Esophagus (tissue), 2 donors: ENCODE measurements around the gene TMEM151B. TPM values are rescaled to one million over a fixed set of nuclear protein-coding genes. Genes with fewer than 3 reads are reported as not detected.
A peak's percentile ranks its signal among the peaks of the same experiment; 100 is the strongest.

Source experiments
- H3K27ac ChIP-seq, 2 donors: one replicate each; pipeline ENCODE4 v1.5.1; 2013; ENCODE audit warnings: low read depth in 2 of 2, mild to moderate bottlenecking in 2 of 2, inconsistent platforms in 1 of 2, low read length in 1 of 2, moderate library complexity in 1 of 2
- H3K27me3 ChIP-seq, 2 donors: one replicate each; pipeline ENCODE4 v1.6.1; 2013; ENCODE audit warnings: low read length in 2 of 2, control low read depth in 1 of 2, mild to moderate bottlenecking in 1 of 2; ENCODE audit not compliant: insufficient read depth in 2 of 2, control insufficient read depth in 1 of 2
- H3K36me3 ChIP-seq, 2 donors: one replicate each; pipeline ENCODE4 v1.6.1; 2013; ENCODE audit warnings: low read length in 1 of 2; ENCODE audit not compliant: control insufficient read depth in 2 of 2, insufficient read depth in 2 of 2
- H3K4me1 ChIP-seq, 2 donors: one replicate each; pipeline ENCODE4 v1.6.1; 2013; ENCODE audit warnings: low read length in 1 of 2; ENCODE audit not compliant: control insufficient read depth in 2 of 2, insufficient read depth in 2 of 2
- H3K4me3 ChIP-seq, 2 donors: one replicate each; pipeline ENCODE4 v1.5.1; 2013; ENCODE audit warnings: low read length in 2 of 2, mild to moderate bottlenecking in 2 of 2, low read depth in 1 of 2, moderate library complexity in 1 of 2
- H3K9me3 ChIP-seq, 2 donors: one replicate each; pipeline ENCODE4 v1.6.1; 2013; ENCODE audit warnings: mild to moderate bottlenecking in 2 of 2, low read depth in 1 of 2, low read length in 1 of 2, moderate library complexity in 1 of 2; ENCODE audit not compliant: control insufficient read depth in 2 of 2, insufficient read depth in 1 of 2
- WGBS, 2 donors: extraction: QIAGEN DNeasy Blood & Tissue Kit; methylation state at CpG; one replicate each; pipeline ENCODE4 v1.1.7; 2013; 5-methylcytosine and 5-hydroxymethylcytosine counted together
- polyA plus RNA-seq, 2 donors: library from polyadenylated mRNA; stranded (reverse); fragments of 200-250 nt; gene quantifications; one replicate each; pipeline ENCODE4 v1.2.3, GENCODE V29; 2013
- donor health status: healthy with polysubstance abuse.
- donor health status: Bipolar disorder and iron deficiency.

Gene TMEM151B
- polyA plus RNA-seq, 2 donors, result 0.06 TPM; not detected in 1

- Histone ChIP-seq H3K27me3 (no peaks in the 10 kb centered on the region), H3K27ac (peak overlapping the region; percentile 29 to 84), H3K4me3 (no peak overlapping the region), H3K9me3 (no peaks in the 10 kb centered on the region), H3K4me1 (peaks cover 4 to 8% of the 10 kb centered on the region in 2 donors), H3K36me3 (peaks cover 0 to 8% of the 10 kb centered on the region in 2 donors)
- WGBS, 2 donors, result 84 to 86% methylated on average over 16 of the region's 16 CpGs
Observed at GRCh38 chr6:44232676-44233566, 37.3 kb upstream of the TMEM151B start.

GRCh38 chr6:44233567-44234100, 36.6 kb upstream of the TMEM151B start:
- peaks cover 0 to 8% of the 10 kb centered on the region in 2 donors for H3K4me1 ChIP-seq
- 67 to 68% methylated on average over 14 of the region's 14 CpGs for WGBS, 2 donors
- H3K36me3 ChIP-seq, result peaks cover 0 to 6% of the 10 kb centered on the region in 2 donors
- no peak overlapping the region for H3K4me3 ChIP-seq
- H3K27me3 ChIP-seq, result no peaks in the 10 kb centered on the region
- H3K27ac ChIP-seq, result peak overlapping the region; percentile 29 to 84
- H3K9me3 ChIP-seq, result no peaks in the 10 kb centered on the region

- Histone ChIP-seq H3K27ac (peak overlapping the region; percentile 78 to 84), H3K4me3 (no peak overlapping the region), H3K9me3 (no peaks in the 10 kb centered on the region), H3K27me3 (no peaks in the 10 kb centered on the region), H3K36me3 (peaks cover 0 to 6% of the 10 kb centered on the region in 2 donors), H3K4me1 (peaks cover 0 to 8% of the 10 kb centered on the region in 2 donors)
- WGBS, 2 donors, result 27 to 32% methylated on average over 5 of the region's 5 CpGs
Observed at GRCh38 chr6:44234101-44235025, 35.9 kb upstream of the TMEM151B start.

- no peak overlapping the region for H3K4me3 ChIP-seq
- H3K4me1 ChIP-seq, result peaks cover 0 to 8% of the 10 kb centered on the region in 2 donors
- H3K9me3 ChIP-seq, result no peaks in the 10 kb centered on the region
- peak overlapping the region; percentile 18 to 28 for H3K27ac ChIP-seq
- H3K27me3 ChIP-seq, result no peaks in the 10 kb centered on the region
- peaks cover 0 to 4% of the 10 kb centered on the region in 2 donors for H3K36me3 ChIP-seq
- WGBS, 2 donors, result 71 to 72% methylated on average over 6 of the region's 6 CpGs
Observed at GRCh38 chr6:44235269-44235668, 35.0 kb upstream of the TMEM151B start.

- Histone ChIP-seq H3K4me3 (no peak overlapping the region), H3K4me1 (peaks cover 0 to 8% of the 10 kb centered on the region in 2 donors), H3K36me3 (peaks cover 0 to 3% of the 10 kb centered on the region in 2 donors), H3K27me3 (no peaks in the 10 kb centered on the region), H3K9me3 (no peaks in the 10 kb centered on the region), H3K27ac (no peak overlapping the region)
- 90% methylated on average over 6 of the region's 6 CpGs for WGBS, 2 donors
Observed at GRCh38 chr6:44235891-44236516, 34.2 kb upstream of the TMEM151B start.

- H3K4me1 ChIP-seq, result peaks cover 0 to 8% of the 10 kb centered on the region in 2 donors
- peak overlapping the region; percentile 63 to 96 for H3K27ac ChIP-seq
- no peaks in the 10 kb centered on the region for H3K27me3 ChIP-seq
- WGBS, 2 donors, result 23 to 27% methylated on average over 22 of the region's 22 CpGs
- H3K4me3 ChIP-seq, result peak overlapping the region; percentile 51 to 77
- no peaks in the 10 kb centered on the region for H3K9me3 ChIP-seq
- H3K36me3 ChIP-seq, result no peaks in the 10 kb centered on the region
Observed at GRCh38 chr6:44237021-44237812, 33.0 kb upstream of the TMEM151B start.

GRCh38 chr6:44237813-44238433, 32.3 kb upstream of the TMEM151B start:
- Histone ChIP-seq H3K4me1 (peaks cover 0 to 8% of the 10 kb centered on the region in 2 donors), H3K36me3 (no peaks in the 10 kb centered on the region)

GRCh38 chr6:44238687-44239350, 31.4 kb upstream of the TMEM151B start:
- 68 to 71% methylated on average over 7 of the region's 7 CpGs for WGBS, 2 donors
- H3K27me3 ChIP-seq, result no peaks in the 10 kb centered on the region
- peaks cover 0 to 8% of the 10 kb centered on the region in 2 donors for H3K4me1 ChIP-seq
- H3K4me3 ChIP-seq, result no peak overlapping the region
- no peaks in the 10 kb centered on the region for H3K9me3 ChIP-seq
- peak overlapping the region in 1 of 2 donors; percentile 13 for H3K27ac ChIP-seq
- no peaks in the 10 kb centered on the region for H3K36me3 ChIP-seq

More at GRCh38 chr6:44237813-44238433, 32.3 kb upstream of the TMEM151B start:
- Histone ChIP-seq H3K4me3 (peak overlapping the region; percentile 51 to 77), H3K9me3 (no peaks in the 10 kb centered on the region), H3K27me3 (no peaks in the 10 kb centered on the region), H3K27ac (peak overlapping the region; percentile 63 to 96)
- 2% methylated on average over 40 to 42 of the region's 42 CpGs for WGBS, 2 donors
